ENCODE measurements around the gene IER3IP1.

Gene IER3IP1

DNA sequence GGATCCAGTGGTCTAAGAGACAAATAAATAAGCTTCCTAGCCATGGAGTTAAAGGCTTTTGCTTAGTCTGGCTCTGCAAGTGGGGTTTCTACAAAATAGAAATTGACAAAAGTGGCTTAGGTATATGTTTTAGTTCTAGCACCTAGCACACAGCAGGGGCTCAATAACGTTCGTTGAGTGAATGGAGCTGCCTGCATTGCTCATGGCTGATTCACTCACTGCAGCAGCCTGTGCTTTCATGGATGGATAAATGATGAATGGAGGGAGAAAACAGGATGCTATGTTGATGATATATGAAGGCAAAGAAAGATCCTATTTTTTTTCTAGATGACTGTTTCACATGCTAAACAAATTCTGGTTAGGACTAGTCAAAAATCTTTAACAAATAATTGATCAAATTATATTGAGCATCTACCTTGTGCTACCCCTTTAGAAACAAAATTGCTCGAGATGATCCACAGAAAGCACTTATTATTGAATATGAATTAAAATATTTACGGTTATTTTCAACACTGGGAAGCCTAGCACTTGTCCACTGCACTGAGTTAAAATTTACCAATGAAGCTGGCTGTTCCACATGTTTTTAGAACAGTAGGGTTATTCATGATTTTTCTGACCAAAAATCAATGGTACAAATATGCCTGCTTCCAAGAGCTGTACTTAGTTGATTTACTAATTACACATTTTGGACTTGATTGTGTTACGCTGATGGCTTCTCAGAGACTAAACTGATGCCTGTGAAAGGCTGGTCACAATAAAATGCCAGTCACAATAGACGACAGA is 65.5 kb downstream of the IER3IP1 start:
- no peak for DNase-seq (ENCODE audit: low read depth)
- no peak overlapping the region for H3K4me3 ChIP-seq (ENCODE audit: low read length)
- TF ChIP-seq CTCF (conservative IDR thresholded peaks at IDR 0.05; ENCODE audit: low read length): no peak

DNA sequence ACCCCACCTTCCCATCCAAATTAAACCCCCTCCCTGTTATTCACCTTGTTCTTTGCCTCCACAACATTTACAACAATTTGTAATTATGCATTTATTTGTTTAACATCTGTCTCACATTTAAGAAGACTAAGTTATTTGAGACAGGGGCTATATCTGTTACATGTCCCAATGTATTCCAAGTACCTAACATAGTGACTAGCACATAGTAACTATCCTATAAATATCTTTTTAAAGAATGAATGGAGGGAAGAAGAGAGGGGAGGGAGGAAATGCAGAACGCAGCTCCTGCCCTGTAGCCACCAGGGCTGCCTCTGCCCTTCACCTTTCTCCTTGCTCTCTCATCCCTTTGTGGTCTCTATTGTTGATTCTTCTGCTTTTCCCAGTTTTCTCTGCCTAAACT is 66.4 kb downstream of the IER3IP1 start:
- no peak for DNase-seq (ENCODE audit: low read depth)
- no peak for TF ChIP-seq CTCF (conservative IDR thresholded peaks at IDR 0.05; ENCODE audit: low read length)
- H3K4me3 ChIP-seq (ENCODE audit: low read length): no peak overlapping the region

DNA sequence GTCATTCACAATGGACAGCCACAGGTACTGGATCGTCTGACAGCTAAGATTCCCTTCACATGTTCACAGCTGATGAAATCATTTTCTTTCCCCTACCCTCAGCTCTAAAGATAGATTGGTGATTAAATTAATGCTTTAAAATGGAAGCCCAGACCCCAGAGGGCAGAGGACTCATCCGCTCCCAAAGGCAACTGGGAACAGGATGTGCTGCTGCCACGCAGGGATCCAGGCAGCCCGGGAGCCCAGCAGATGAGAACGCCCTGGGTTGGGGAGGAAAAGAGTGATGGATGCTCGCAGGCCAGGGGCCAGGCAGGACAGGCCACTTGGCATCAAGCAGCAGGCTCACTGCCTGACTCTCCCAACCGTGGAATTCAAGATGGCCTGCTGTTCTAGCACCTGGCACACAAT is 67.2 kb downstream of the IER3IP1 start:
- no peak for TF ChIP-seq CTCF (conservative IDR thresholded peaks at IDR 0.05; ENCODE audit: low read length)
- DNase-seq (ENCODE audit: low read depth): no peak
- H3K4me3 ChIP-seq (ENCODE audit: low read length): no peak overlapping the region

DNA sequence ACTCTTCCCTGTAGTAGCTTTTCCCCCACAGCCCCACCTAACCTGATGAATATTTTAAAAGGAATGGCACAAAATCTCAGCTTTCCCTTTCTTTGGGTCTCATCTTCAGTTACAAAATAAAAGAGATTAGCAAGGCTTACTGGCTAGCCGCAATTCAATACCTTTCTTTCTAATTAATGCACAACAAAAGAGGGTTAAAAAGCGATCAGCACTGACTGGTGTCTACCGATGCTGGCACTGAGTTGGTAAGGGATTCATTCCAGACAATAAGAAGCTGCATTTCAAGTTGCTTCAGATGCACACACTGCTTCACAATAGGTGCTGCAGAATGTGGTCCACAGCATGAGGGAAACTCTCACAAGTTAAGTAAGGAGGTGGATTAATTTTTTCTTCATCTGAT is 67.8 kb downstream of the IER3IP1 start:
- DNase-seq (ENCODE audit: low read depth): no peak
- no peak for TF ChIP-seq CTCF (conservative IDR thresholded peaks at IDR 0.05; ENCODE audit: low read length)

More for the DNA sequence above, 67.8 kb downstream of the IER3IP1 start:
- no peak overlapping the region for H3K4me3 ChIP-seq (ENCODE audit: low read length)
